HG02571 (cell line): Measurements from ENCODE around the gene TNK1.

Experiments
- ATAC-seq: cut with Tn5 transposase; IDR thresholded peaks from one replicate; pipeline ENCODE4 v1.9.1; 2021; ENCODE audit warnings: mild to moderate bottlenecking, moderate library complexity; ENCODE audit not compliant: unreplicated experiment

TNK1 gene

DNA sequence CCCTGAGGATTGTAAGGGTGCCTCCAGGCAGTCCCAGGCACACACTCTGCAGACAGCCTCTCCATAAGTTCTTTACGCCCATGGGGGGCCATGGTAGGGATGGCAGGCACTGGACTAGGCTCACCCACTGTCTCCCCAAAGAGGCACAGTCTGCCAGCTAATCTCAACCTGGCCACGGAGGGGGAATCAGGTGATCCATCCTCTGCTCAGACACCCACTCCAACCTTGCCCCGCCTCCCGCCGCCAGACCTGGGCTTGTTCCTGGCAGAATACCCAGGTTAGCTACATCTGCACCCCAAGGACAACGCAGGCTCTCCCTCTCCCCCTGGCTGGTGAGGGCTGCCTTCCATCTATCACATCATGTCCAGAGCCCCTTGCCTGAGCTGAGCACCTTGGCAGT, 28.0 kb downstream of the TNK1 start:
- ATAC-seq = no peak

DNA sequence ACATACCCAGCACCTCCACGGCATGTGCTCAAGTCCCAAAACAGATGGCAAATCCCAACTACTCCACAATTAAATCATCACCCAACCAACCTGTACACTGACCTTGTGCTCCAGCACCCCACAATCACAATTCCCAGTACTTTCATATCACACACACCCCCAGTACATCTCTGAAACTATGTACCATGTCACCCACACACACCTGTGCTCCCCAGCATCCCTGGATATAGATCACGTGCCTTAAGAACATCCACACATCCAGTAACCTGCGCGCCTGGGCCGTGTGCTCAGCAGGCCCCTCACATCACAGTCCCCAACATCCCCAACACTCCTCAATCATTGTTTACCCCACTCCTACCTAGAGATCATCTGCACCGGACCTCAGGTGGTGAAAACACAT, 28.8 kb downstream of the TNK1 start:
- no peak for ATAC-seq

- ATAC-seq = no peak
Observed at GRCh38 chr17:7410634-7411426, 29.9 kb downstream of the TNK1 start.

DNA sequence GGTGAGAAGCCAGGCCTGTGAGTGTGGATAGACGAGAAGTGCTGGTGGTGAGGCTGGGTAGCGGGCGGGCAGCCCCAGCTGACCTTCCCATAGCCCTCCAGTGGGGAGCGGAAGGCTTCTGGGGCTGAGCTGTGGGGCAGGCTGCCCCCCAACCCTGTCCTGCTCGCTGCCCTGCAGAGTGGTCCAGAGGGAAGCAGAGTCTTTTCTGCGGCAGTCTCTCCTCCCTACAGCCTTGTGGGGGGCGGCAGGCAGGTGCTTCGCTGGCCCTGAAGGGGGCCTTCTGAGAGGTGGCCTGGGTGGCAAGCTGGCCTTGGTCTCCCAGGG, 30.5 kb downstream of the TNK1 start:
- ATAC-seq = no peak

- ATAC-seq = no peak
Observed at GRCh38 chr17:7413346-7413985, 32.6 kb downstream of the TNK1 start.

DNA sequence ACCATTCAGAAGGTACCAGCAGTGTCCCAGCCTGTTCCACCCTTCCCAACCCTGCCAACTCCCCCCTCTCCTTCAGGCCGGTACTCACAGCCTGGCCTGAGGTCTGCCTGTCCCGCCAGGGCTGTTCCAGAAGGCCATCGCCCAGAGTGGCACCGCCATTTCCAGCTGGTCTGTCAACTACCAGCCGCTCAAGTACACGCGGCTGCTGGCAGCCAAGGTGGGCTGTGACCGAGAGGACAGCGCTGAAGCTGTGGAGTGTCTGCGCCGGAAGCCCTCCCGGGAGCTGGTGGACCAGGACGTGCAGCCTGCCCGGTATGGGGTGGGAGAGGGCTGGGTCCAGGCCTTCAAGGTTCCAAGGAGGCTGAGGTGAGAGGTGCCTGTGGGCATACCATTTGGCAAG, 33.9 kb downstream of the TNK1 start:
- ATAC-seq = no peak

- no peak for ATAC-seq
Observed at GRCh38 chr17:7415784-7416183, 34.9 kb downstream of the TNK1 start.

DNA sequence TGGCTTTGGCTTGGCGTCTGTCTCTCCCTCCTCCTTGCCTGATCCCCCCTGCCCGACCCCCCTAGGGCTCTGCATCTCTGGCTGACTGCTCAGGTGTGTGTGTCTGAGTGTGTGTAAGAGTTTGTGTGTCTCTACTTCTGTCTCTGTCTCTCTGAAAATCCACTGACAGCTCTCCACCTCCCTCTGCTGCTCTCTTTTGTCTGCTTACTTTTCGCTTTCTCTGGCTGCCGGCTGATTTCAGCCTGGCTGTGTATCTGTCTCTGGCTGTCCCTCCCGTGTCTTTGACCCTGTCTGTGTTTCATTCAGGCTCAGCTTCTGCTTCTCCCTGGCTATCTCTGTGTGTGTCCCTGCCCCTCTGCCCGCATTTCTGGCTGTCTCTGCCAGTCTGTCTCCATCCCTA, 35.4 kb downstream of the TNK1 start:
- no peak for ATAC-seq

- no peak for ATAC-seq
Observed at GRCh38 chr17:7417056-7417655, 36.3 kb downstream of the TNK1 start.

GRCh38 chr17:7418472-7419152, 37.7 kb downstream of the TNK1 start:
- no peak for ATAC-seq

DNA sequence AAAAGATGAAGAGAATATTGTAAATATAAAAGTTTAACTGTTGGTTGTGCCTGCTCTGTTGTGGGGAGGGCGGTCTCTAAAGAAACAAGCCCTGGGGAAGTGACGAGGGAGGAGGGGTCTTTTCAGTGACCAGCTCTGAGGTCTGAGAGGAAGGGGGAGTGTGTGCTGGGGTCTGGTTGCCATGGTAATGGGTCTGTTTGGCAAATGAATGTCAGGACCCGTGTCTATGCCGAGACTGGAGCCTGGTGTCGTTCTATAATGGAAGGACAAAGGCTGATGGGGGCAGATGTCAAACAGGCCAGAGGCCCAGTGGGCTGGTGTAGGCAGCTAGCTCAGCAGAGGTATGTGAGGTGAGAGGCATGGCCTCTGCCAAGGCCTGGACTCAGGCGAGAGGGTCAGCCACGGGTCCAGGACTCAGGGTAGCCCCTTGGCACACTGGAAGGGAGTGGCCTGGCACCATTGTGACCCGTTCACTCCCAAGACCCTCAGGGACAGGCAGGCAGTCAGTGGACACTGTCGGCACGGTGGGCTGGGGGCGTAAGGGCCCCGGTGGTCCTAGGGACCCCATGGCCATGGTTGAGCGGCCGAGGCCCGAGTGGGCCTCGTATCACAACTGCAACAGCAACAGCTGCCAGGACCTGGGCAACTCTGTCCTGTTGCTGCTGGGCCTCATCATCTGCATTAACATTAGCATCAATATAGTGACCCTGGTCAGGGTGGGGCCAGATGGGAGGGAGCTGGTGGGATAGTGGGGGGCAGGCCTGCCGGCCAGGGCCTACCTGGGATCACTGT, 39.1 kb downstream of the TNK1 start, which contains the start of gene SPEM1:
Gene SPEM1 (plus strand): TSS at position 506 of the 792 bp plus-strand sequence. CDS start 61 bp downstream, at position 567.
- ATAC-seq = no peak

DNA sequence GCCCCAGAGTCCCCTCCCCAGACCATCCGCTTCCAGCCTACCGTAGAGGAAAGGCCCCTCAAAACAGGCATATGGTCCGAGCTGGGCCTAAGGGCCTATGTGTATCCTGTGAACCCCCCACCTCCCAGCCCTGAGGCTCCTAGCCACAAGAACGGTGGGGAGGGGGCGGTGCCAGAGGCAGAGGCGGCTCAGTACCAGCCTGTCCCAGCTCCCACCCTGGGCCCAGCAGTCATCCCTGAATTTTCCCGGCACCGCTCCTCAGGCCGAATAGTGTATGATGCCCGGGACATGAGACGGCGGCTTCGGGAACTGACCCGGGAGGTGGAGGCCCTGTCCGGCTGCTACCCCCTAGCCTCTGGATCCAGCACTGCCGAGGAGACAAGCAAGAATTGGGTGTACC, 40.3 kb downstream of the TNK1 start:
- no peak for ATAC-seq

- ATAC-seq = no peak
Observed at GRCh38 chr17:7423679-7424078, 42.8 kb downstream of the TNK1 start.

- ATAC-seq = no peak
Observed at GRCh38 chr17:7425316-7425715, 44.4 kb downstream of the TNK1 start, which contains the start of gene SPEM2. Gene SPEM2 (plus strand): TSS chr17:7425616. CDS start chr17:7425689, 73 bp downstream.

DNA sequence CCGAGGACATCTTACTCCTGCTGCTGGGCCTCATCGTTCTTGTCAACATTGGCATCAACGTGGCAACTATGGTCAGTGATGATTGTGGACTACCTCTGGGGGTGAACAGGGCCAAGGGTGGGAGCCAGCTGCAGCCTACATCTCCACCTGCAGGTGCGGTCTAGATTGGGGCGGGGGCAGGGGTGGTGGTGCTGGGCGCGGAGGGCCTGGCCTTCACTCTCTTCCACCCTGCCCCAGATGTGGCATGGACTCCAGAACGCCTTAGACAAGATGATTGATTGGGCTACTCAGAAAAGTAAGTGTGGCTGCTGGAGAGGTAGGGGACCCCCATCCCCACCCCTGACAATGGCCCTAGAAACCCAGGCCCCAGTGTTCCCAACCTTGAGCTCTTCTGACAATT, 44.9 kb downstream of the TNK1 start:
- ATAC-seq = no peak

DNA sequence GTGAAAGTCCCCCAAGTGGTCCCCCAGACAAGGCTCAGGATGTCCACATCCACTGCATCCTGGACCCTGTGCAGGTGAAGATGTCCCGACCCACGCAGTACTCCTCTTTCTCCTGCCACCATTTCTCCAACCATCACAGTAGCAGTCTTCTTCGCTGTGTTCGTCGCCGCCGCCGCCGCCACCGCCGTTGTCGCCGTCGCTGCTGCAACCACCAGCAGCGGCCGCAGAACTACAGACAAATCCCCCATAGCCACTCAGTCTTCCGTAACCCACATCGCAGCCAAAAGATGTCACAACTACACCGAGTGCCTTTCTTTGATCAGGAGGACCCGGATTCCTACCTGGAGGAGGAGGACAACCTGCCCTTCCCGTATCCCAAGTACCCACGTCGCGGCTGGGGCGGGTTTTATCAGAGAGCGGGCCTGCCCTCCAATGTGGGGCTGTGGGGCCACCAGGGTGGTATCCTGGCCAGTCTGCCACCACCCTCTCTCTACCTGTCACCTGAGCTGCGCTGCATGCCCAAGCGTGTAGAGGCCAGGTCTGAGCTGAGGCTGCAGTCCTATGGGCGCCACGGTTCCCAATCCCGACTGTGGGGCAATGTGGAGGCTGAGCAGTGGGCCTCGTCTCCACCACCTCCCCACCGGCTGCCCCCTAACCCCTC, 45.4 kb downstream of the TNK1 start:
- no peak for ATAC-seq

DNA sequence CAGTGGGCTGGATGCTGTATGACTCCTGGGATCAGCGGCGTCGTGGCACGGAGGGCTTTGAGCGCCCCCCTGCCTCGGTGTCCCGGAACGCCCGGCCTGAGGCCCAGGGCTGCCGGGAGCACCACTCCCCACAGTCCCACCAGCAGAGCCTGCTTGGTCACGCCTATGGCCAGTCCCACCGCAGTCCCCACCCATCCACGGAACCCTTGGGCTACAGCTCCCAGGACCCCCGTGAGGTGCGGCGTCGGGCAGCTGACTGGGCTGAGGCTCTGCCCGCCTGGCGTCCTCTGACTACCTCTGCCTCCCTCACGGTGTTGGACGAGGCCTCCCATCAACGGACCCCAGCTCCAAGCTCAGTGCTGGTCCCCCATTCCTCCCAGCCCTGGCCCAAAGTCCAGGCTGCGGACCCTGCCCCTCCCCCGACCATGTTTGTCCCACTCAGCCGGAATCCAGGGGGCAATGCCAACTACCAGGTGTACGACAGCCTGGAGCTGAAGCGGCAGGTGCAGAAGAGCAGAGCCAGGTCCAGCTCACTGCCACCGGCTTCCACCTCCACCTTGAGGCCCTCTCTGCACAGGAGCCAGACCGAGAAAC, 46.1 kb downstream of the TNK1 start:
- ATAC-seq = no peak

- ATAC-seq = no peak
Observed at GRCh38 chr17:7427549-7427948, 46.7 kb downstream of the TNK1 start.

GRCh38 chr17:7428557-7428956, 47.7 kb downstream of the TNK1 start, which contains the start of gene SPEM3:
Gene SPEM3 (plus strand): TSS chr17:7428857. CDS start chr17:7428903, 46 bp downstream.
- no peak for ATAC-seq

GRCh38 chr17:7429722-7430121, 48.8 kb downstream of the TNK1 start:
- ATAC-seq = no peak
